T-helper 9 cell (primary cell): ENCODE results near the gene IGSF6.
"Not testable (repeated sequence)": the region's sequence is repeated elsewhere in the genome, so short reads cannot be mapped to it uniquely, and the experiment has no call there.

Experiments used
- DNase-seq: peaks from one replicate; pipeline ENCODE4 v3.0.0-alpha.2; 2020
- total RNA-seq, 2 donors: gene quantifications; one replicate each; lab custom pipeline; 2026; lab: John Stamatoyannopoulos, UW

Gene IGSF6, protein sequence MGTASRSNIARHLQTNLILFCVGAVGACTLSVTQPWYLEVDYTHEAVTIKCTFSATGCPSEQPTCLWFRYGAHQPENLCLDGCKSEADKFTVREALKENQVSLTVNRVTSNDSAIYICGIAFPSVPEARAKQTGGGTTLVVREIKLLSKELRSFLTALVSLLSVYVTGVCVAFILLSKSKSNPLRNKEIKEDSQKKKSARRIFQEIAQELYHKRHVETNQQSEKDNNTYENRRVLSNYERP
- total RNA-seq = 0.24 to 0.77 reads per million in 2 donors

- DNase-seq = no peak
Measured at GRCh38 chr16:21652453-21652852, at the start of gene IGSF6. Gene IGSF6, minus strand, starts transcription at chr16:21652608. Its CDS starts 10 bp downstream, at chr16:21652598.

- no peak for DNase-seq
Measured at GRCh38 chr16:21701271-21701670, 48.9 kb upstream of the IGSF6 start.

GRCh38 chr16:21698169-21699032 lies 46.0 kb upstream of the IGSF6 start:
- no peak for DNase-seq

- no peak for DNase-seq
Measured at GRCh38 chr16:21697032-21697431, 44.6 kb upstream of the IGSF6 start.

DNA sequence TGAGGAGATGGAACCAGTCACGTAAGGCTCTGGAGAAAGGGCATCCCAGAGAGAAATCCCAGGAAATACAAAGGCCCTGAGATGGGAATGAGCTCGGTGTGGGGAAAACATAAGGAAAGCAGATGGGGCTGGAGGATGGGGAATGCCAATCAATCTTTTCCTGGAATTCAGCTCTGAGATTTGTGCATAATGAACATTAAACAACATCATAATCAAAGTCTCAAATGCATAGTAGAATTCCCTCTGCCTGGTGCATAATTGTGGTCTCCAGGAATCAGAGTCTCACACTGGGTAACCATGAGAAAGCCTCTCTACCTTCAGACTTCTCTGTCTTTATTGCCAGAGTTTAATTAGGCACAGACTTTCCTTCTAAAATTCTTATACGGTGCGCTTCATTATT lies 42.2 kb upstream of the IGSF6 start:
- DNase-seq = no peak

GRCh38 chr16:21690967-21691366 lies 38.6 kb upstream of the IGSF6 start:
- DNase-seq = not testable (repeated sequence)

GRCh38 chr16:21689107-21689506 lies 36.7 kb upstream of the IGSF6 start:
- DNase-seq = no peak

DNA sequence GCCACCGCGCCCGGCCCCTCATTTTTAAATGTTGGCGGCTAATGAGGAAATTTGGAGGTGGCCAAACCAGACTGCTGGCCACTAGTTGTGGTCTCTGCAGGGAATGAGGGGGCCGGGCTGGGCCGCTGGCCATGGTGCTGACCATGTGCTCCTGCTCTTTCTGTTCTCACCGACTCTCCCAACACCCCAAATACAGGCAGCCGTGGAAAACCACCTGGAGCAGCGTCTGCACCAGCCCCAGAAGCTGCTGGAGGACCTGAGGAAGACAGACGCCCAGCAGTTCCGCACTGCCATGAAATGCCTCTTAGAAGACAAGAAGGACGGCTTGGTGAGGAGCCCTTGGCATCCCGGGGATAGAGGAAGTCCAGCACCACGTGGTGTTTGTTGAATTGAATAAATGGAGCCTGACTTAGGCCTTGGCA lies 32.6 kb upstream of the IGSF6 start:
- no peak for DNase-seq

DNA sequence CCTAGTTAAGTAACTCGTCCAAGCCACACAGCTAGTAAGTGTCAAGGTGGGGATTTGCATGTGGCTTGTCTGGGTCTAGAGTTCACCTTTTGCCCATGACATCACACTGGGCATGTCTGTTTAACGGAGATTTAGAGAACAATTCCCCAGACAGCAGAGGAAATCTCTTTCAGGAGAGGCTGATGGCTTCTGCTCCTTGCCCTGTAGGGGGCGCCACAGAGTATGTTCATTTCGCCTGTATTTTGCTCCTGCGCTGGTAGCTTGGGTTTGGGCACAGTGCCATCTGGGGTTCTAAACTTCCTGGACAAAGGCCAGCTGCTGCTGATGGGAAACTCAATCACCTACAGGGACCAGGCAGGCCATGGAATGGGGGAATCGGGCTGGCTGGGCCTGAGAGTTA lies 31.8 kb upstream of the IGSF6 start:
- peak; percentile 24 for DNase-seq

- DNase-seq = no peak
Measured at GRCh38 chr16:21683184-21683583, 30.8 kb upstream of the IGSF6 start.

DNA sequence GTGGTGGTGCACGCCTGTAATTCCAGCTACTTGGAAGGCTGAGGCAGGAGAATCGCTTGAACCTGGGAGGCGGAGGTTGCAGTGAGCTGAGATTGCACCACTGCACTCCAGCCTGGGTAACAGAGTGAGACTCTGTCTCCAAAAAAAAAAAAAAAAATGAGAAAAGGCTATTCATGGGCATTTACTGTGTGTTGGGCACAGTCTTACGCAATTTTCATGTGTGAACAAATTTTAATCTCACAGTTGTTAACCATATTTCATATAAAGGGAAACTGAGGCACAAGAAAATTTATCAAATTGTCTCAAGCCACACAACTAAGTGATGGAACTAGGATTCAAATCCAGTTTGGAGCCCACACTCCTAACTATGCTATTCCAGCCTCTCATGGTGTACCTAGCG lies 28.3 kb upstream of the IGSF6 start:
- not testable (repeated sequence) for DNase-seq

GRCh38 chr16:21674456-21674855 lies 22.0 kb upstream of the IGSF6 start:
- DNase-seq = not testable (repeated sequence)

GRCh38 chr16:21673469-21673868 lies 21.1 kb upstream of the IGSF6 start:
- DNase-seq = no peak

DNA sequence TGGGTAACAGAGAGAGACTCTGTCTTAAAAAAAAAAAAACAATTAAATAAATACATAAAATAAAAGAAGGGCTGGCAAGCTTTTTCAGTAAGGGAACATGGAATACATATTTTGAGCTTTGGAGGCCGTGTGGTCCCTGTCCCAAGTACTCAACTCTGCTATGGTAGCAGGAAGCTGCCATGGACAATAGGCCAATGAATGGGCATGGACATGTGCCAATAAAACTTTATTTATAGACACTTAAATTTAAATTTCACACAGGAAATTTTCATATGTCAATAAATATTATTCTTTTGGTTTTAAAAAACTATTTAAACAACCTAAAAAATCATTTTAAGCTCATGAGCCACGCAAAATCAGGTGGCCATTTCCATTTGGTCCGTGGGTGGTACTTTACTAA lies 15.2 kb upstream of the IGSF6 start:
- DNase-seq = no peak

- no peak for DNase-seq
Measured at GRCh38 chr16:21666772-21667171, 14.4 kb upstream of the IGSF6 start.

DNA sequence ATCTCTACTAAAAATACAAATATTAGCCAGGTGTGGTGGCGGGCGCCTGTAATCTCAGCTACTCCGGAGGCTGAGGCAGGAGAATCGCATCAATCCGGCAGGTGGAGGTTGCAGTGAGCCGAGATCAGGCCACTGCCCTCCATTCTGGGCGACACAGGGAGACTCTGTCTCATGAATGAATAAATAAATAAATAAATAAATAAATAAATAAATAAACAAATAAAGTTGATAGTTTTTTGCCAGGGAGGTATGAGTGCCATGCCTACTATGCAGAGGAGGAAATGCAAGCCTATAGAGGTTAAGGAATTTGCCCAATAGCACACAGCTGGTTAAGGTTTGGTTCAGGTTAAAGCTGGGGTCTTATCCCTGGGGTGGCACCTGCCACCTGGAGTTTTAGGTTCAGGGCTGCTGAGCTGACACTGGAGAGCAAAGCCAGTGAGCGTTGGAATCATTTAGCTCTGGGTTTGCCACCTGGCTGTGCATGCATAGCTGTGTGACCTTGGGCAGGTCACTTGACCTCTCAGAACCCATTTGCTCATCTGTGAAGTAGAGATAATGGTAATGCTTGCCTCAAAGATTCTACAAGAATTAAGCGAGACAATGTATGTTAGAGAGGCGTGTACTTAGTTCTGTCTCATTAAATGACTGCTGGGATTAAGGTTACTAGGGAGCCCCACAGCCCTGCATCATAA lies 12.5 kb upstream of the IGSF6 start:
- no peak for DNase-seq

GRCh38 chr16:21663889-21664647 lies 11.7 kb upstream of the IGSF6 start, which contains the start of gene OTOA:
Gene OTOA, plus strand, starts transcription at chr16:21663968. Its CDS starts 14,547 bp downstream, at chr16:21678515.
- peak; percentile 32 for DNase-seq

DNA sequence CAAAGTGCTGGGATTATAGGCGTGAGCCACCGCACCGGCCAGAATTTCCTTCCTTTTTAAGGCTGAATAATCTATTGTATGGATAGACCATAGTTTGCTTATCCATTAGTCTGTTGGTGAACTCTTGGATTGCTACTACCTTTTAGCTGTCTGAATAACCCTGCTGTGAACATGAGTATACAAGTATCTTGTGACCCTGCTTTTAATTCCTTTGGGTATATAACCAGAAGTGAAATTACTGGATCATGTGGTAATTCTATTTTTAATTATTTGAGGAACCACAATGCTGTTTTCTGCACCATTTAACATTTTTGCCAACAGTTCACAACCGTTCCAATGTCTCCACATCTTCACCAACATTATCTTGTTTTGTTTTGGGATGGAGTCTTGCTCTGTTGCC lies 6.7 kb upstream of the IGSF6 start:
- DNase-seq = no peak

DNA sequence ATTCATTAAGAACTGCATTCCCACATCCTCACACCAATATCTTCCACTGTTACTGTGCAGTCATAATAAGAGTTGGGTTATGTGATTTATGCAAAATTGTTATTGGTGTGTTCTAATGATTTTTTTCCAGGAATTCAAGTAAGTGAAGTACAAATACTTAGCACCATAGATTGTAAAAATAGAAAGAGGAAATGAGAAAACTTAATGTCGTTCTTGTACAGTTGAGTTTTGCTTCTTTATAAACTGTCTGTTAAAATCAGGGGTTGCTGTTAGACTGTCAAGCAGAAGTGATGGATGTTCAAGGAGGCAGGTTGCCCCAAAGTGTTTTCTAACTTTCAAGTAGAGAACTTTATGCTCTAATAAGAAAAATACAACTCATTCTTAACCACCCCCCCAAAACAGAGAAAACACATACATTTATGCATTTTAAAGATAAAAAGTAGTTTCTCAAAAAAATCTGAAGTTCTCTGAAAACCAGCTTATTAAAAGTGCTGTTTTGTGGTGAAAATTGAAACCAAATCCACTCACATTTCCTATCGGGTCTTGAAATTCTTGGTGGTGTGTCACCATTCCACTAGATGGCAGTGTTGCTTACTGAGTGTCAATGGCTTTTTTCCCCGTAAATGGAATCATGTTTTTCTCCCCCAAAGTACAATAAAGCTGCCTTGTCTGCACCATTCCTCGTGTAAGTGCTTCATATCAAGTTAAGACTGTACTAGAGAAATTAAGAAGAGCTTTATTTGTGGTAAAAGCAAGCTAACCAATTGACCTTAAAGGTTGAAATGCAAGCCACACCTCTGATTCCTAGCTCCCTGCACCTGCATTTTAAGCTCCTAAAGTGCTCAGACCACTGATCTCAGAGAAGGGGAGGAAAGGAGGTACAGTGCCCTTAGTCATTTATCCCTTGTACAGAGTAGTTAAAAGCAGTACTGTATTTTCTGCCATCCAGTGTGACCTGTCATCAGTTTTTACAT lies 4.7 kb upstream of the IGSF6 start:
- peak; percentile 14 for DNase-seq

DNA sequence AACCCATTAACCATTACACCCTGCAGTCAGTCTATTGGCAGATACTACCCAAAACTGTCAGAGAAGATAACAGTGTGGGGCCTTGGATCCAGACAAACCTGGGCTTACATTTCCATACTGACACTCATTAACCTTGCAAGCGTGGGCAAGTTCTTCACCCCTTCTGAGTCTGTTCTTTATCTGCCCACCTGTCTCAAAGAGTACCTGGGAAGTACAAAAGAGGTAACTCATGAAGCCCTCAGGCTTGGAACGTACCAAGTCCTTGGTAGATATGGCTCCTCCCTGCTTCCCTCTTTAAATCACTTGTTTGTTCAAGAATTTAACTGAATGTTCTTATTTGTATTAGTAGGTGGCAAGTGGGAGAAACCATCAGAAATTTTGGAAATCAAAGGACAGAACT lies 2.5 kb upstream of the IGSF6 start:
- no peak for DNase-seq

DNA sequence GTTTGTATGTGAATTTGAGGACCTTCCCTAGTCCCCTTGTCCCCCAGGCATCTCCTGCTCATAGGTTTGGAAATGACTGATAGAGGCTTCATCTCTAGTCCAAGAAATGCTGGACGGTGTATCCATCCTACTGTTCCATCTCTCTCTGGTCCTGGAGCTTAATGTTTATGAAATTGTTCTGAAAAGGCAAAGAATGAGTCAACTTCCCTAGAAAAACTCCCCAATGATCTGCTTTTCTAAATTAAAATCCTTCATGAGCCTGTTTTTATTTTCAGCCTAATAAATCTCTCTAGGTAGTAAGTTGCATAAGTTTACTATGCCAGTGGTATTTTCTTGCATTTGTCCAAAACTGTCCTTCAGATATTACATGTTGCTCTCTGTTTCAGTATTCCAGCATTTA lies 2.1 kb upstream of the IGSF6 start:
- no peak for DNase-seq
